H1 (cell line): ENCODE data around the gene BCAR3. TPM values are rescaled to one million over a fixed set of nuclear protein-coding genes. Genes with fewer than 3 reads are reported as not detected.

ENCODE experiments used
- CTCF ChIA-PET: fragments of 300-600 bp; sonication (Branson Sonifier 250); formaldehyde crosslinking; loops from one replicate; lab custom pipeline; 2021; ENCODE audit not compliant: partially characterized antibody; lab: Charles Lee
- POLR2A ChIA-PET: fragments of 300-600 bp; sonication (Branson Sonifier 250); formaldehyde crosslinking; loops from one replicate; lab custom pipeline; 2021; ENCODE audit warnings: inconsistent platforms; ENCODE audit not compliant: partially characterized antibody; lab: Charles Lee
- DNase-seq, 2 experiments: peaks; one replicate each; pipeline versions ENCODE4 v3.0.0 to v3.0.0-alpha.2; 2010 to 2022; ENCODE audit warnings: low spot score in 2 of 2, low read depth in 1 of 2, mixed read lengths in 1 of 2
- FAIRE-seq: peaks from 2 replicates; lab custom pipeline; 2011; peaks lifted over from hg19 to GRCh38; lab: Jason Lieb, UNC
- H2AFZ ChIP-seq: 2 replicates; pipeline ENCODE4 v1.8.1; 2012; ENCODE audit warnings: low read length, inconsistent platforms
- H2AK5ac ChIP-seq: 2 replicates; pipeline ENCODE4 v1.6.1; 2013; ENCODE audit warnings: low read depth, low read length
- H2BK120ac ChIP-seq: replicated peaks from 2 replicates; pipeline ENCODE3; 2013; ENCODE audit warnings: low read depth, low read length, inconsistent platforms
- H2BK12ac ChIP-seq: 2 replicates; pipeline ENCODE4 v1.6.1; 2013; ENCODE audit warnings: low read depth, low read length
- H2BK15ac ChIP-seq: 2 replicates; pipeline ENCODE4 v1.6.1; 2013; ENCODE audit warnings: low read length
- H2BK20ac ChIP-seq: 2 replicates; pipeline ENCODE4 v1.6.1; 2013; ENCODE audit warnings: low read length
- H2BK5ac ChIP-seq: 2 replicates; pipeline ENCODE4 v1.6.1; 2013; ENCODE audit warnings: low read depth, low read length
- H3K14ac ChIP-seq: 2 replicates; pipeline ENCODE4 v1.6.1; 2013; ENCODE audit warnings: inconsistent platforms; ENCODE audit not compliant: insufficient read length
- H3K18ac ChIP-seq: 2 replicates; pipeline ENCODE4 v1.6.1; 2013; ENCODE audit warnings: low read length; ENCODE audit errors: extremely low read depth
- H3K23ac ChIP-seq: 2 replicates; pipeline ENCODE4 v1.6.1; 2013; ENCODE audit warnings: inconsistent platforms; ENCODE audit not compliant: insufficient read length
- H3K23me2 ChIP-seq: 2 replicates; pipeline ENCODE4 v1.6.1; 2013; ENCODE audit warnings: low read depth, low read length
- H3K27ac ChIP-seq: 2 replicates; pipeline ENCODE4 v1.6.1; 2011; ENCODE audit warnings: low read depth, low read length, inconsistent platforms
- H3K27me3 ChIP-seq, 4 experiments: replicated peaks in 1 of 4; 1 replicate in 1 of 4; 2 replicates in 3 of 4; pipeline versions ENCODE4 v1.6.1 to v1.8.1; 2011 to 2013; ENCODE audit warnings: low read length in 3 of 4, mild to moderate bottlenecking in 3 of 4, inconsistent platforms in 2 of 4, mixed read lengths in 2 of 4, moderate library complexity in 1 of 4; ENCODE audit not compliant: control insufficient read depth in 3 of 4, insufficient read depth in 3 of 4; ENCODE audit errors: extremely low read depth in 1 of 4
- H3K36me3 ChIP-seq, 4 experiments: 2 replicates each; pipeline versions ENCODE4 v1.6.1 to v1.8.1; 2011 to 2013; ENCODE audit warnings: mild to moderate bottlenecking in 4 of 4, low read length in 3 of 4, moderate library complexity in 2 of 4, control low read depth in 1 of 4, inconsistent platforms in 1 of 4; ENCODE audit not compliant: insufficient read depth in 4 of 4, control insufficient read depth in 2 of 4
- H3K4ac ChIP-seq: replicated peaks from 2 replicates; pipeline ENCODE3; 2013; ENCODE audit warnings: low read length, low read depth, mixed read lengths, inconsistent platforms; ENCODE audit not compliant: insufficient read length
- H3K4me1 ChIP-seq, 4 experiments: replicated peaks in 1 of 4; 1 replicate in 1 of 4; 2 replicates in 3 of 4; pipeline versions ENCODE4 v1.6.1 to v1.8.1; 2011 to 2013; ENCODE audit warnings: low read length in 3 of 4, inconsistent platforms in 2 of 4, mixed read lengths in 1 of 4; ENCODE audit not compliant: insufficient read depth in 4 of 4, control insufficient read depth in 3 of 4
- H3K4me2 ChIP-seq, 2 experiments: 2 replicates each; pipeline versions ENCODE4 v1.6.1 to v1.8.1; 2011 to 2013; ENCODE audit warnings: low read depth in 2 of 2, low read length in 2 of 2, control low read depth in 1 of 2, inconsistent platforms in 1 of 2, mild to moderate bottlenecking in 1 of 2; ENCODE audit not compliant: insufficient read depth in 1 of 2
- H3K4me3 ChIP-seq, 4 experiments: fragments of 200-600, 300-600 bp in 1 of 4; sonication (generic), shearing (Covaris generic), sonication (Bioruptor Twin) in 1 of 4; 2 replicates each; pipeline versions ENCODE4 v1.5.1 to v1.8.1; 2011 to 2016; ENCODE audit warnings: low read length in 4 of 4, low read depth in 3 of 4, control low read depth in 2 of 4, inconsistent platforms in 2 of 4, mild to moderate bottlenecking in 2 of 4, mixed read lengths in 1 of 4, moderate library complexity in 1 of 4; ENCODE audit not compliant: insufficient read depth in 2 of 4; ENCODE audit errors: extremely low read depth in 1 of 4
- H3K56ac ChIP-seq: replicated peaks from 2 replicates; pipeline ENCODE3; 2013; ENCODE audit warnings: low read depth, mild to moderate bottlenecking, mixed read lengths, low read length, inconsistent platforms; ENCODE audit not compliant: insufficient read length
- H3K79me1 ChIP-seq: 2 replicates; pipeline ENCODE4 v1.6.1; 2013; ENCODE audit warnings: low read depth, low read length, control low read depth
- H3K79me2 ChIP-seq, 2 experiments: 2 replicates each; pipeline versions ENCODE4 v1.6.1 to v1.8.1; 2012 to 2013; ENCODE audit warnings: low read length in 2 of 2, mild to moderate bottlenecking in 2 of 2, inconsistent platforms in 1 of 2; ENCODE audit not compliant: insufficient read depth in 2 of 2, control insufficient read depth in 1 of 2
- H3K9ac ChIP-seq, 4 experiments: replicated peaks in 1 of 4; 1 replicate in 1 of 4; 2 replicates in 3 of 4; pipeline versions ENCODE4 v1.6.1 to v1.8.1; 2011 to 2013; ENCODE audit warnings: low read depth in 3 of 4, low read length in 3 of 4, control low read depth in 2 of 4, mild to moderate bottlenecking in 2 of 4, moderate library complexity in 2 of 4, inconsistent platforms in 1 of 4; ENCODE audit errors: extremely low read depth in 1 of 4
- H3K9me3 ChIP-seq, 2 experiments: 2 replicates each; pipeline versions ENCODE4 v1.6.1 to v1.8.1; 2012 to 2013; ENCODE audit warnings: mild to moderate bottlenecking in 2 of 2, moderate library complexity in 2 of 2, control low read depth in 1 of 2, inconsistent platforms in 1 of 2, low read depth in 1 of 2, low read length in 1 of 2, mixed read lengths in 1 of 2; ENCODE audit not compliant: insufficient read depth in 2 of 2
- H4K20me1 ChIP-seq, 2 experiments: replicated peaks in 1 of 2; 2 replicates each; pipeline versions ENCODE3 to v1.8.1; 2011 to 2013; ENCODE audit warnings: inconsistent platforms in 2 of 2, low read length in 2 of 2, mild to moderate bottlenecking in 1 of 2; ENCODE audit not compliant: insufficient read depth in 2 of 2, control insufficient read depth in 1 of 2
- H4K5ac ChIP-seq: 2 replicates; pipeline ENCODE4 v1.6.1; 2013; ENCODE audit warnings: low read length, low read depth, mixed read lengths, inconsistent platforms; ENCODE audit not compliant: insufficient read length
- H4K8ac ChIP-seq: 2 replicates; pipeline ENCODE4 v1.8.0; 2013; ENCODE audit warnings: mild to moderate bottlenecking, moderate library complexity, low read length, inconsistent platforms; ENCODE audit not compliant: insufficient read depth; ENCODE audit errors: extremely low read depth
- H4K91ac ChIP-seq: replicated peaks from 2 replicates; pipeline ENCODE3; 2013; ENCODE audit warnings: low read length, mixed read lengths, inconsistent platforms; ENCODE audit not compliant: insufficient read length
- BCL11A ChIP-seq, 2 experiments: IDR thresholded peaks; one replicate each; pipeline ENCODE4 v1.6.1; 2011; ENCODE audit warnings: low read depth in 2 of 2, low read length in 2 of 2, mild to moderate bottlenecking in 2 of 2
- FOSL1 ChIP-seq: IDR thresholded peaks from 2 replicates; pipeline ENCODE4 v1.6.1; 2011; ENCODE audit warnings: mild to moderate bottlenecking, low read depth, low read length, moderate library complexity; ENCODE audit not compliant: insufficient read depth
- KDM1A ChIP-seq: fragments of 200-600, 300-600 bp; sonication (generic); IDR thresholded peaks from 2 replicates; pipeline ENCODE4 v1.7.1; 2016; ENCODE audit warnings: mild to moderate bottlenecking, low read length, borderline replicate concordance
- POLR2A ChIP-seq, 2 experiments: IDR thresholded peaks; 1 replicate in 1 of 2; 2 replicates in 1 of 2; pipeline ENCODE4 v1.6.1; 2011; ENCODE audit warnings: low read depth in 2 of 2, low read length in 2 of 2, mild to moderate bottlenecking in 2 of 2; ENCODE audit errors: control extremely low read depth in 1 of 2
- POLR2AphosphoS5 ChIP-seq: IDR thresholded peaks from 2 replicates; pipeline ENCODE4 v1.6.1; 2011; ENCODE audit warnings: low read depth, low read length
- RBBP5 ChIP-seq: IDR thresholded peaks from 2 replicates; pipeline ENCODE4 v1.7.1; 2012; ENCODE audit warnings: low read depth, mild to moderate bottlenecking, inconsistent platforms, low read length, moderate library complexity, borderline replicate concordance
- SIX5 ChIP-seq: IDR thresholded peaks from 2 replicates; pipeline ENCODE4 v1.6.1; 2011; ENCODE audit warnings: mild to moderate bottlenecking, low read depth, low read length
- TCF12 ChIP-seq: IDR thresholded peaks from 2 replicates; pipeline ENCODE4 v1.6.1; 2011; ENCODE audit warnings: low read depth, mild to moderate bottlenecking, low read length
- WGBS, 2 experiments: shearing (Covaris generic) in 1 of 2; methylation state at CpG; one replicate each; pipeline versions ENCODE4 v1.1.6 to v1.1.7; 2013 to 2015; ENCODE audit warnings: low lambda C conversion rate in 2 of 2, mixed read lengths in 2 of 2, inconsistent platforms in 1 of 2, low coverage in 1 of 2, missing lambda C conversion rate in 1 of 2; ENCODE audit not compliant: insufficient replicate concordance in 2 of 2, insufficient coverage in 1 of 2, insufficient read length in 1 of 2; ENCODE audit errors: extremely low coverage in 1 of 2, missing lambda C conversion rate in 1 of 2; 5-methylcytosine and 5-hydroxymethylcytosine counted together
- polyA plus RNA-seq, 7 experiments: library from polyadenylated mRNA; depleted of rRNA in 3 of 7; stranded (reverse) in 5 of 7; unstranded in 2 of 7; fragments of >200 nt in 5 of 7; fragments of 200-250 nt in 2 of 7; gene quantifications; 1 replicate in 5 of 7; 2 replicates in 1 of 7; 4 replicates in 1 of 7; pipeline versions ENCODE4 v1.2.1 to v1.2.3, GENCODE V29; 2011 to 2013; ENCODE audit warnings: missing spikeins in 2 of 7, mixed read lengths in 2 of 7
- total RNA-seq: library from RNA; stranded (reverse); fragmentation: NEBNext Ultra II Directional; extraction: Animal tissue kit (Norgen Biotek cat#: 25700); gene quantifications from 2 replicates; pipeline ENCODE4 v1.2.1, GENCODE V29; 2021
- TF ChIP-seq, protein P1 (sequence below): IDR thresholded peaks from 2 replicates; pipeline ENCODE4 v1.6.1; 2011; ENCODE audit warnings: low read depth, mild to moderate bottlenecking, low read length; ENCODE audit not compliant: insufficient read depth

The BCAR3 gene
- total and polyA plus RNA-seq, 2 of the 8 experiments (the other 6 are each of a cell fraction or from before 2014, with no cell fraction given) = 5.6 to 9.2 TPM

DNA sequence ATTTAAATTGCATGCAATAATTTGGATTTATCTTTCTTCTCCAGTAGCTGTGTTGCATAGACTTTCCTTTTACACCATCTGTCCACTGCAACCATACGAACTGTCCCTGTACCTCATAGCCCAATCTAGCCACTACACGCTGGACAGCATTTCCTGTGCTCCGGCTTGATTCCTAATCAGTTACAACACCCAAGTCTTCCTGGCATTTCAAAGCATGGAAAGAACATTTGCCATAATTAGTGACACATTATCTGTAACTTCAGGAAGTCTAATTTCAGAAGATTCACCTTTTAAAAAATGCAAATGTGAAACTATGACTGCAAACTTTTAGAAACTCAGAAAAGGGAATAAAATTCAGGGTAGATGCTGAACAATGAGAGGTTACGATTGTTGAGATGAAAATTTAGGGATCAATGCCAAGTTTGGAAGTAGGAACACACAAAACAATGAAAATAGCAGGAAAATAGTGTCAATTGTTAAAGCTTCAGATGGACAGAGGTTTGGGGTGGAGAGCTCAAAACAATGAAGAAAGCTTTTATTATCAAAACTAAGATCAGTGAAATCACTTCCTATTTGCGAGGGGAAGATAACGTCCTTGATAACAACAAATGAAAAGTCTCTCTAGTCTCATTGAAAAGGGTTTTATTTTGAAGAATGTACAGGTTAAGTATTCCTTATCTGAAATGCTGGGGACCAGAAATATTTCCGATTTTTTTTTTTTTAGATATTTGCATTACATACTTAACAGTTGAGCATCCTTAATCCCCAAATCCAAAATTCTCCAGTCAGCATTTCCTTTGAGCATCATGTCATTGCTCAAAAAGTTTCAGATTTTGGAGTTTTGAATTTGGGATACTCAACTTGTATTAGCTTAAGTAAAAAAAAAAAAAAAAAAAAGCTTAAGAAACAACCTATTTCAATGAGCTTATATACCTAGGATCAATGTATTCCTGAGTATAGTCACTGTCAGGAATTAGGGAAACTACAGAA lies 126.5 kb downstream of the BCAR3 start:
- H3K4me1 ChIP-seq = peaks cover 0 to 8% (median 5%) of the 10 kb centered on the region in 4 experiments; a peak in 3 of 7 replicates
- no peak overlapping the region for H3K56ac ChIP-seq
- 88% methylated on average over 7 of the region's 7 CpGs; no CpG with 5 or more reads in 1 of the 2 experiments for WGBS, 2 experiments
- H2BK5ac ChIP-seq = no peak overlapping the region
- H3K4me3 ChIP-seq = no peak overlapping the region
- no peak overlapping the region for H3K23ac ChIP-seq
- TF ChIP-seq POLR2A (IDR thresholded peaks at IDR 0.05; ENCODE audit: control extremely low read depth in 1 of 2, low read depth in 2 of 2, low read length in 2 of 2) (no peak), FOSL1 (no peak), RBBP5 (no peak), BCL11A (IDR thresholded peaks at IDR 0.05; ENCODE audit: low read depth in 2 of 2, low read length in 2 of 2) (no peak), TCF12 (no peak), POLR2AphosphoS5 (no peak; the same call in 1 of the 2 replicates), SIX5 (no peak), KDM1A (no peak)
- TF ChIP-seq, protein P1, sequence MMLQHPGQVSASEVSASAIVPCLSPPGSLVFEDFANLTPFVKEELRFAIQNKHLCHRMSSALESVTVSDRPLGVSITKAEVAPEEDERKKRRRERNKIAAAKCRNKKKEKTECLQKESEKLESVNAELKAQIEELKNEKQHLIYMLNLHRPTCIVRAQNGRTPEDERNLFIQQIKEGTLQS = no peak
- TF ChIP-seq, all 59 proteins: peak for 0
- H2BK12ac ChIP-seq = no peak overlapping the region
- H2BK15ac ChIP-seq = no peak overlapping the region
- no peak for FAIRE-seq
- peaks cover 0 to 5% of the 10 kb centered on the region in 2 experiments for H4K20me1 ChIP-seq
- no peak overlapping the region for H3K14ac ChIP-seq
- no peak overlapping the region for H2AFZ ChIP-seq
- POLR2A ChIA-PET = interaction anchor here (0.7 to 1.0 kb wide), 2 partner anchors 10 to 67 kb away, joined by 3 read pairs; no protein-coding TSS in a partner anchor
- no peak overlapping the region for H4K5ac ChIP-seq
- CTCF ChIA-PET = interaction anchor here (0.5 to 2.7 kb wide), 6 partner anchors 74 to 251 kb away, joined by 3 to 8 read pairs (median 4); no protein-coding TSS in a partner anchor
- no peak overlapping the region for H4K91ac ChIP-seq
- no peak overlapping the region for H2BK20ac ChIP-seq
- peaks cover 0 to 46% (median 10%) of the 10 kb centered on the region in 4 experiments; a peak in 5 of 8 replicates for H3K36me3 ChIP-seq
- H3K79me1 ChIP-seq = no peaks in the 10 kb centered on the region
- H3K9me3 ChIP-seq = no peaks in the 10 kb centered on the region
- no peaks in the 10 kb centered on the region for H3K27me3 ChIP-seq
- no peak overlapping the region for H2AK5ac ChIP-seq
- no peak overlapping the region for H3K4me2 ChIP-seq
- no peak overlapping the region for H3K18ac ChIP-seq
- H2BK120ac ChIP-seq = no peak overlapping the region
- no peak for DNase-seq
- H3K9ac ChIP-seq = no peak overlapping the region
- H4K8ac ChIP-seq = no peak overlapping the region
- peaks cover 0 to 6% of the 10 kb centered on the region in 2 experiments; a peak in 1 of 4 replicates for H3K79me2 ChIP-seq
- H3K23me2 ChIP-seq = no peaks in the 10 kb centered on the region
- H3K4ac ChIP-seq = no peak overlapping the region
- no peak overlapping the region for H3K27ac ChIP-seq
